Neural progenitor cell (in vitro differentiated cells): ENCODE measurements around the gene ATP6V1E1. TPM values are rescaled to one million over a fixed set of nuclear protein-coding genes. Genes with fewer than 3 reads are reported as not detected.

Experiments used
- DNase-seq: peaks from one replicate; pipeline ENCODE4 v3.0.0-alpha.2; 2016; ENCODE audit warnings: low spot score
- H2AFZ ChIP-seq: fragments of 200-600 bp; sonication (generic); replicated peaks from 2 replicates; pipeline ENCODE4 v1.6.1; 2016; ENCODE audit warnings: antibody characterized with exemption
- H3F3A ChIP-seq: fragments of 200-600 bp; sonication (generic); 2 replicates; pipeline ENCODE4 v1.6.1; 2016; ENCODE audit warnings: antibody characterized with exemption, low read depth
- H3K27ac ChIP-seq: fragments of 200-600 bp; sonication (generic); 2 replicates; pipeline ENCODE4 v1.5.1; 2016; ENCODE audit warnings: mild to moderate bottlenecking
- H3K27me3 ChIP-seq: fragments of 200-600 bp; sonication (generic); 2 replicates; pipeline ENCODE4 v1.6.1; 2016; ENCODE audit warnings: mild to moderate bottlenecking, moderate library complexity
- H3K36me3 ChIP-seq: fragments of 200-600 bp; sonication (generic); 2 replicates; pipeline ENCODE4 v1.5.1; 2016
- H3K4me1 ChIP-seq: fragments of 200-600 bp; sonication (generic); 2 replicates; pipeline ENCODE4 v1.6.1; 2016; ENCODE audit warnings: mixed run types
- H3K4me2 ChIP-seq: fragments of 200-600 bp; sonication (generic); 2 replicates; pipeline ENCODE4 v1.6.1; 2016
- H3K4me3 ChIP-seq: fragments of 200-600 bp; sonication (generic); 2 replicates; pipeline ENCODE4 v1.5.1; 2016
- H3K79me2 ChIP-seq: fragments of 200-600 bp; sonication (generic); 2 replicates; pipeline ENCODE4 v1.6.1; 2016; ENCODE audit warnings: low read depth
- H3K9ac ChIP-seq: fragments of 200-600 bp; sonication (generic); 2 replicates; pipeline ENCODE4 v1.6.1; 2016
- H3K9me3 ChIP-seq: fragments of 200-600 bp; sonication (generic); 2 replicates; pipeline ENCODE4 v1.5.1; 2016; ENCODE audit warnings: low read depth
- H4K20me1 ChIP-seq: fragments of 200-600 bp; sonication (generic); 2 replicates; pipeline ENCODE4 v1.6.1; 2016; ENCODE audit warnings: low read depth
- H3K27ac Mint-ChIP-seq: 3 replicates; pipeline ENCODE4 v1.8.0; 2021; ENCODE audit warnings: mixed read lengths
- H3K27me3 Mint-ChIP-seq: 2 replicates; pipeline ENCODE4 v1.8.0; 2022; ENCODE audit warnings: low read depth, mild to moderate bottlenecking, inconsistent platforms, moderate library complexity, mixed read lengths; ENCODE audit not compliant: insufficient read depth
- H3K36me3 Mint-ChIP-seq: 3 replicates; pipeline ENCODE4 v1.8.0; 2021; ENCODE audit warnings: mixed read lengths
- H3K4me1 Mint-ChIP-seq: 3 replicates; pipeline ENCODE4 v1.8.0; 2021; ENCODE audit warnings: mixed read lengths
- H3K4me3 Mint-ChIP-seq: 3 replicates; pipeline ENCODE4 v1.8.0; 2021; ENCODE audit warnings: mild to moderate bottlenecking, moderate library complexity, mixed read lengths
- H3K9me3 Mint-ChIP-seq: 3 replicates; pipeline ENCODE4 v1.8.0; 2020; ENCODE audit warnings: mixed read lengths
- CTCF ChIP-seq: fragments of 200-600 bp; sonication (generic); IDR thresholded peaks from 2 replicates; pipeline ENCODE4 v1.5.1; 2017; ENCODE audit warnings: antibody characterized with exemption, mild to moderate bottlenecking
- EZH2 ChIP-seq: fragments of 200-600 bp; sonication (generic); IDR thresholded peaks from 2 replicates; pipeline ENCODE4 v1.6.1; 2017; ENCODE audit warnings: antibody characterized with exemption, mild to moderate bottlenecking, moderate library complexity
- EZH2phosphoT487 ChIP-seq: fragments of 200-600 bp; sonication (generic); IDR thresholded peaks from 2 replicates; pipeline ENCODE4 v1.6.1; 2017; ENCODE audit warnings: antibody characterized with exemption
- total RNA-seq: library from RNA; depleted of rRNA; stranded (reverse); fragments of >200 nt; gene quantifications from 2 replicates; pipeline ENCODE4 v1.2.3, GENCODE V29; 2015; ENCODE audit warnings: low replicate concordance

ATP6V1E1 gene
- total RNA-seq, 1 donor from 2014 or later = 87.1 TPM

DNA sequence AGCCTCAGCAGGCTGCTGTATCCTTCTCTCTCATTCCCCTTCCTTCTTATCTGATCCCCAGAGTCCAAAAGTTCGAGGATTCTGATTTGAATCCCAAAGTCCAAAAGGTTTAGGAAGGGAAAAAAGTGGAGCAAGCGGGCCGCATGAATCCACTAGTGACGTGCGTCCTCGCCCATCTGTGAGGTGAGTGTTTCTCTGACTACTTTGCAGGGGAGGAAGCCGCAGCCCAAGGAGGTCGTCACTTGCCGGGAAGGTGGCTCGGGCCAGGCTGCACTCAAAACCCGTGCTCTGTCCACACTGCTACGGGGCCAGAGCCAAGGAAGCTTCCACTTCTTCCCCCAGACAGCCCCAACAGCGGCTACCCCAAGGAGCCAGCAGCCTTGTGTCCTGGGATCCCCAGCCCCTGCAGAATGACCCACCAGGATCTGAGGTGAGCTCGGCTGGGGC, 49.0 kb downstream of the ATP6V1E1 start:
- H3K4me3 Mint-ChIP-seq = no peak overlapping the region
- Histone ChIP-seq H3K79me2 (no peaks in the 10 kb centered on the region), H4K20me1 (no peaks in the 10 kb centered on the region), H3K9me3 (no peaks in the 10 kb centered on the region), H3K36me3 (no peaks in the 10 kb centered on the region), H3K4me3 (no peak overlapping the region), H3F3A (no peaks in the 10 kb centered on the region), H3K9ac (no peak overlapping the region), H2AFZ (no peak overlapping the region), H3K4me2 (no peak overlapping the region), H3K27me3 (no peaks in the 10 kb centered on the region), H3K4me1 (no peaks in the 10 kb centered on the region), H3K27ac (no peak overlapping the region)
- H3K9me3 Mint-ChIP-seq = no peaks in the 10 kb centered on the region
- H3K4me1 Mint-ChIP-seq = peaks cover 43% of the 10 kb centered on the region
- H3K36me3 Mint-ChIP-seq = peaks cover 3% of the 10 kb centered on the region
- TF ChIP-seq EZH2phosphoT487 = no peak
- TF ChIP-seq CTCF = no peak
- no peak for TF ChIP-seq EZH2
- no peak for DNase-seq
- H3K27ac Mint-ChIP-seq = peak overlapping the region; percentile 23
- H3K27me3 Mint-ChIP-seq = peaks cover 4% of the 10 kb centered on the region

- H3K27ac ChIP-seq = no peak overlapping the region
- H3K27me3 Mint-ChIP-seq = peaks cover 4% of the 10 kb centered on the region
Observed at GRCh38 chr22:17578136-17578754, 50.3 kb downstream of the ATP6V1E1 start.

DNA sequence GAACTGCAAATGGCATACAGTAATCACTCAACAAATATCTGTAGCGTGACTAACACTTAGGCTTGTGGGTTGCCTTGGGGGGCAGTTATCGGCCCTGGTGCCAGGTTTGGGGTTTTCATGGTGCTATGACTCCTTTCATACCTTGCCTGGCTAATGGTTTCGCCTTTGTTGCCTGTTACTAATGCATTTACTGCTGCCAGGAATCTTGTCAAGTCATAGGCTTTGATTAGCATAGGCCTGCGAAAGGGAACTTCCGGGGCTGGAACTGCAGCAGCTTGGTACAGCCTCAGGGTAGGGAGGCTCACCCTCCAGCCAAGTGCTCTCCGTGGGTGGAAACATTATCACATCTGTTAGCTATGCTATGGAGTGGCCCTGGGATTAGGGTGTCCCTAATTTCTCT, 52.1 kb downstream of the ATP6V1E1 start:
- Mint-ChIP-seq H3K27me3 (peaks cover 2% of the 10 kb centered on the region), H3K9me3 (no peaks in the 10 kb centered on the region), H3K4me1 (peaks cover 54% of the 10 kb centered on the region), H3K4me3 (no peak overlapping the region), H3K27ac (no peak overlapping the region), H3K36me3 (peaks cover 2% of the 10 kb centered on the region)
- H3K9me3 ChIP-seq = no peaks in the 10 kb centered on the region
- DNase-seq = no peak
- peaks cover 3% of the 10 kb centered on the region for H3K4me1 ChIP-seq
- H2AFZ ChIP-seq = peak overlapping the region; percentile 7
- H3F3A ChIP-seq = peaks cover 5% of the 10 kb centered on the region
- no peak for TF ChIP-seq CTCF
- no peak for TF ChIP-seq EZH2phosphoT487
- TF ChIP-seq EZH2 = no peak
- no peaks in the 10 kb centered on the region for H3K79me2 ChIP-seq
- H3K4me3 ChIP-seq = no peak overlapping the region
- no peaks in the 10 kb centered on the region for H3K27me3 ChIP-seq
- no peaks in the 10 kb centered on the region for H4K20me1 ChIP-seq
- H3K36me3 ChIP-seq = no peaks in the 10 kb centered on the region
- no peak overlapping the region for H3K9ac ChIP-seq
- H3K27ac ChIP-seq = no peak overlapping the region
- no peak overlapping the region for H3K4me2 ChIP-seq

More at GRCh38 chr22:17578136-17578754, 50.3 kb downstream of the ATP6V1E1 start:
- Histone ChIP-seq H3K4me1 (peaks cover 3% of the 10 kb centered on the region), H4K20me1 (no peaks in the 10 kb centered on the region), H3K27me3 (no peaks in the 10 kb centered on the region), H3K4me3 (no peak overlapping the region), H3K9ac (no peak overlapping the region), H2AFZ (no peak overlapping the region), H3K79me2 (no peaks in the 10 kb centered on the region), H3K4me2 (no peak overlapping the region), H3K36me3 (no peaks in the 10 kb centered on the region), H3F3A (peaks cover 5% of the 10 kb centered on the region), H3K9me3 (no peaks in the 10 kb centered on the region)
- Mint-ChIP-seq H3K27ac (no peak overlapping the region), H3K4me3 (no peak overlapping the region), H3K36me3 (peaks cover 4% of the 10 kb centered on the region), H3K9me3 (no peaks in the 10 kb centered on the region), H3K4me1 (peaks cover 51% of the 10 kb centered on the region)
- TF ChIP-seq EZH2phosphoT487 = no peak
- no peak for TF ChIP-seq EZH2
- no peak for TF ChIP-seq CTCF
- DNase-seq = no peak
